Measurements from ENCODE around the gene CLIP1.
"Not testable (repeated sequence)": the region's sequence is repeated elsewhere in the genome, so short reads cannot be mapped to it uniquely, and the experiment has no call there.

GRCh38 chr12:122260735-122261134, 161.7 kb downstream of the CLIP1 start:
- not testable (repeated sequence) for TF ChIP-seq CTCF (IDR thresholded peaks at IDR 0.05); POLR2AphosphoS5 (IDR thresholded peaks at IDR 0.05; ENCODE audit: insufficient read depth in 1 of 2, low read depth in 1 of 2); POLR2A (IDR thresholded peaks at IDR 0.05)

All from vagina (tissue), 2 donors.